GM06990 (cell line): ENCODE data around the gene MALL.
"Not testable (repeated sequence)": the region's sequence is repeated elsewhere in the genome, so short reads cannot be mapped to it uniquely, and the experiment has no call there.

Experiments used
- DNase-seq: peaks from one replicate; pipeline ENCODE4 v3.0.0-alpha.2; 2011; ENCODE audit not compliant: insufficient read length; ENCODE audit errors: extremely low read depth
- H3K27me3 ChIP-seq: replicated peaks from 2 replicates; pipeline ENCODE4 v1.6.0; 2011; ENCODE audit warnings: low read length; ENCODE audit not compliant: control insufficient read depth, insufficient read depth
- H3K36me3 ChIP-seq: 2 replicates; pipeline ENCODE4 v1.5.1; 2011; ENCODE audit warnings: low read length; ENCODE audit not compliant: control insufficient read depth, insufficient read depth
- H3K4me3 ChIP-seq: replicated peaks from 2 replicates; pipeline ENCODE4 v1.5.1; 2011; ENCODE audit warnings: low read depth, mild to moderate bottlenecking, control low read depth, low read length

Gene MALL

DNA sequence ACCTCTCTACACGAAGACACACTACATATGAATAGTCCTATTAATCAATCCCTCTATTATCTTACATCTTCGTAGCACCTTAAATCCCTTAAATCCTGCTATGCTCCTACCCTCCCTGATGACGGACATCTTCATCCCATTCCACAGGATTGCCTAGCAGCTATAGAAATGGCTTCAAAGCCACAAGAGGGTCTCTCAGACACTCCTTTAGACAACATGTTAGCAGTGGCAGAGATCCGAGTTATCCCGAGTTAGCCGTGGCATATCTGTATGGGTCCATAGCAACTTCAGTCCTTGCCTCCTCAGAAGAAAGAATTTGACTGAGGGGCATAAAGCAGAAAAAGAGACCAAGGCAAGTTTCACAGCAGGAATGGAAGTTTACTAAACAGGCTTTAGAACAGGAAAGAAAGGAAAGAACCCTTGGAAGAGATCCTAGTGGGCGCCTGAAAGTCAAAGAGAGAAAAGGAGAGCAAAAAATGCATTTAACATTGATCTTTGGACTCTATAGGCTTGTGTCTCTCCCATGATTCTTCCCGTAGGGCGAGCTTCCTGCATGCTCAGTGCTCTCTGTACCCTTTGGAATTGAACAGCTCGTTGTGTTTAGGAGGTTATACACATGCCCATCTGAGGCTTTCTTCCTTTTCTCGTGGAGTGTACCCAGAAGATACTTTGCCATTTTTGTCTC, 56.5 kb downstream of the MALL start:
- H3K27me3 ChIP-seq, DNase-seq, H3K4me3 ChIP-seq, H3K36me3 ChIP-seq: not testable (repeated sequence)

DNA sequence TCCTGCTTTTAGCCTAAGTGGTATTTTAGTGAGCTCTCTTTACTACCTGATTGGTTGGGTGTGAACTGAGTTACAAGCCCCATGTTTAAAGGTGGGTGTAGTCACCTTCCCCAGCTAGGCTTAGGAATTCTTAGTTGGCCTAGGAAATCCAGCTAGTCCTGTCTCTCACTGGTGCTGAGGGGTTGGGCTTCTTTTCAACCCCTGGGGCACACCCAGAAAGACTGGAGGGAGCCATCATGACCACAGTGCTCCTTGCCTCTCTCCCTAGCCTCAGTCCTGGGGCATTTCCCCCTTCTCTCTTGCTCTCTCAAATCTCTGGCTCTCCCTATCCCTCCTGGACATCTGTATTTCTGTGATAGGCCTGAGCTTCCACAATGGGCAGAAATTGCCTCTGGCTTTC, 57.6 kb downstream of the MALL start:
- H3K27me3 ChIP-seq, H3K4me3 ChIP-seq, H3K36me3 ChIP-seq, DNase-seq: not testable (repeated sequence)

DNA sequence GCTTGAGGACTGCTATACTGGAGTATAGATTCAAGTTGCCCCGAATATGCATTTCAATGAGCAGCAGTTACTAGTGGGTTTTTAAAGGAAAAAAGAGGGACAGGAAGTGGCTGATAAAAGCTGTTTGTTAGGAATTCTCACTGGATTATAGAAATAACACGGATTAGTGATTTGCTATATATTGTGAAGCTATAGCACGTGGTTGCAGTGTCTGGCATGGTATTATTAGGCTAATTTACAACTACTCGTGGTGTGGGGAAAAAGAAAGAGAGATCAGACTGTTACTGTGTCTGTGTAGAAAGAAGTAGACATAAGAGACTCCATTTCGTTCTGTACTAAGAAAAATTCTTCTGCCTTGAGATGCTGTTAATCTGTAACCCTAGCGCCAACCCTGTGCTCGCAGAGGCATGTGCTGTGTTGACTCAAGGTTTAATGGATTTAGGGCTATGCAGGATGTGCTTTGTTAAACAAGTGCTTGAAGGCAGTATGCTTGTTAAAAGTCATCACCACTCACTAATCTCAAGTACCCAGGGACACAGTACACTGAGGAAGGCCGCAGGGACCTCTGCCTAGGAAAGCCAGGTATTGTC, 59.7 kb downstream of the MALL start:
- H3K4me3 ChIP-seq, H3K36me3 ChIP-seq, DNase-seq, H3K27me3 ChIP-seq: not testable (repeated sequence)

DNA sequence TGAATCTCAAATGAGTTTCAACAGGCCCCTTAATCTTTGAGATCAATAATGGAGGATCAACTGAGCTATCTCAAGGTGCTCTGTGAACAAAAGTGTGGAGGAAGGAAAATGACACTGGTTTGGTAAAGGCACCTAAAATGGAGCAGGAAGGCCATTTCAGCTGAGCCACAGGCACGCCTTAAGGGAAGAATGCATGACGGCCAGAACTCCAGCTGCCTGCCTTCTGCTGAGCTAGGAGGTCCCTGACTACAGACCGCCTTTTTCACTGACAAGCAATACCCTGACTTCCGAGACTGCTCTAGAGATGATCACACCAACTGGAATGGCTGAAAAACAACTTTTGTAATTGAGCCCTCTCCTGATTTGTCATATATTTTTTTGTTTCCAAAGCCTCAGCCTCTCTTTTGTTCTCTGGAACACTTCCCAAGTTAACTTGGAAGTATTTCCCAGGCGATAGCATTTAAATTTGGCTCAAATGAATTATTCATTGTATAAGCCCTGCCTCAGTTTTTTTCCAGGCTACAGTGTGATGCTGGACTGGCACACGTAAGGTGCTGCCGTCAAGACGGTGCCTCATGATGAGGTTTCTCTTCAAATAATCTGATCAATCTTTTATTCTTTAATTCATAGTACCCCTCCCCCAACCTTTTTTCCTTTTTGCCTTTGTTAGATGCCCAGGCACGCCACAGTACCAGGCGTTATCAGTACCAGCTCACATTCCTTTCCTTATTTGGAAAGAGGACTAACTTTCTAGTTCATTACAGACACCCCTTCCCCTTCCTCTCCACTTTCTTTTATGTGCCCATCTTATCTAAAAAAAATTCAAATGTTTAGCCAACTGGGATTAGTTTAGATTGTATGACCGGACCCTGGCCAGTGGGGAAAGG, 60.9 kb downstream of the MALL start:
- DNase-seq, H3K4me3 ChIP-seq, H3K36me3 ChIP-seq, H3K27me3 ChIP-seq: not testable (repeated sequence)

DNA sequence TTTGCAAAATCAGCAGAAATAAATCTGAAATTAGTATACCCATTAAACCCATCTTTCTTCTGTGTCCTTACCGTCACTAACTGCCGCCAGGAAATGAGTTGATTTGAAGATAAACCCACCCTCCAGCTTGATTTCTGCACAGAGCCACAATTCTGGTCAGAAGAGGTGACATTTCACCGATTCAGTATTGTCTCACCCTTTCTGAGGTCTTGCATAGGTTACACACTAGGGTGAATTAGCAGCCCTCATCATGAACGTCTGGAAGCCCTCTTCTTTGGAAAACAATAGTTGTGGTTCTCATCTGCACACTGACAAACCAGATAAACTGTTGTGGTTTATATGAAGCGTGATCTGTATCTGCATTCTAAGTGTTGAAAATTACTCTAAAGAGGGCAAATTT, 61.9 kb downstream of the MALL start:
- H3K4me3 ChIP-seq = not testable (repeated sequence)

DNA sequence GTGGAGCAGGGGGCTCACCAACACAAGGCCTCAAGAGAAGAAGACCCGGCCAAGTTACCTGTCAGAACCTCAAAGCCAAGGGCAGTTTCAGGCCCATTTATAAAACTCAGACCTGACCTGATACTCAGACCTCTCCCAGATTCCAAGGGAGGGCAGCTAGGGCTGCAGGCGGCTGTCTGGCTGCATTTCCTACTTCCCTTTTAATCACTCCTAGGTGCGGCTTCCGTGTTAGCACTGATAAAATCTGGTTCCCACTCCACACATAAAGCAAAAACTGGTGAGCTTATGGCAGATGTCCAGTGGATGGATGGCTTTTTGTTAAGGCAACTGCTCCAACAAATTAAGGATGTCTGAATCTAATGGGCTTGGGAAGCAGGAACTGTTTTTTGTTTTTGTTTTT, 63.5 kb downstream of the MALL start:
- not testable (repeated sequence) for H3K27me3 ChIP-seq, DNase-seq, H3K36me3 ChIP-seq, H3K4me3 ChIP-seq

More for the DNA sequence above, 61.9 kb downstream of the MALL start:
- not testable (repeated sequence) for H3K27me3 ChIP-seq, H3K36me3 ChIP-seq, DNase-seq

DNA sequence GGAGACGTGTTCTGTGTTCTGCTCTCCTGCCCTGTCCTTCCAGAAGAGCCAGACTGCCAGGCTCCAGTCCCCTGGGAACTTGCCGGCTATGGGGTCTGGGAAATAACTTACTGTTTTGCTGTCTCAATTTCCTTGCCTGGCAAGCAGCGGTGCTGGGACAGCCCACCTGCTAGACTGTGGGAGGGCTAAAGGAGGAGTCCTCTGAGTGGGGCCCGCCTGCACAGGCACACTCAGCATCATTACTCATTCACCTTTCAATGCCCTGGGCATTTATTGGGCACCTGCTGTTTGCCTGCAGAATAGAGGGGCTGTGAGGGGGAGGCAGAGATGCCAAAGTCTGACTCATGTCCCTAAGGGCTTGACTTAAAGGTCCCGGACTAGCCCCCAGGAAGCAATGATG, 65.4 kb downstream of the MALL start:
- not testable (repeated sequence) for DNase-seq, H3K36me3 ChIP-seq, H3K27me3 ChIP-seq, H3K4me3 ChIP-seq

DNA sequence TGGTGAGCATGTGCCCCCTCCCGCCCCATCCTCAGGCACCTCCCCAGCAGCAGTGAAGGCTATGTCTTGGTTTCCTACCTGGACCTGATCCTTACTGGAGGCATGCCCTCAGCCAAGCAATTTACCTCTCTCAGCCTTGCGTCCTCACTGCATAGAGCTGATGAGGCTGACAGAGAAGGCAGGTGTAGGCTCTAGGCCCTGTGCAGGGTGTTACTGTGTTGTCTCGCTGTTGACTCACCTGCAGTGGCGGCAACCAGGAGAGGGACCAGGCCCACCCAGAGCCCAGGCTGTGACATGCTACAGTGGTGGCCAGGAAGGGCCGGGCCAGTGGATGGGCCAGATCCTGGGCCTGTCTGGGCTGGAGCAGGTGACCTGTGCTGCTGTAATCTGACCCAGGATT, 65.9 kb downstream of the MALL start:
- DNase-seq, H3K4me3 ChIP-seq, H3K36me3 ChIP-seq, H3K27me3 ChIP-seq: not testable (repeated sequence)

DNA sequence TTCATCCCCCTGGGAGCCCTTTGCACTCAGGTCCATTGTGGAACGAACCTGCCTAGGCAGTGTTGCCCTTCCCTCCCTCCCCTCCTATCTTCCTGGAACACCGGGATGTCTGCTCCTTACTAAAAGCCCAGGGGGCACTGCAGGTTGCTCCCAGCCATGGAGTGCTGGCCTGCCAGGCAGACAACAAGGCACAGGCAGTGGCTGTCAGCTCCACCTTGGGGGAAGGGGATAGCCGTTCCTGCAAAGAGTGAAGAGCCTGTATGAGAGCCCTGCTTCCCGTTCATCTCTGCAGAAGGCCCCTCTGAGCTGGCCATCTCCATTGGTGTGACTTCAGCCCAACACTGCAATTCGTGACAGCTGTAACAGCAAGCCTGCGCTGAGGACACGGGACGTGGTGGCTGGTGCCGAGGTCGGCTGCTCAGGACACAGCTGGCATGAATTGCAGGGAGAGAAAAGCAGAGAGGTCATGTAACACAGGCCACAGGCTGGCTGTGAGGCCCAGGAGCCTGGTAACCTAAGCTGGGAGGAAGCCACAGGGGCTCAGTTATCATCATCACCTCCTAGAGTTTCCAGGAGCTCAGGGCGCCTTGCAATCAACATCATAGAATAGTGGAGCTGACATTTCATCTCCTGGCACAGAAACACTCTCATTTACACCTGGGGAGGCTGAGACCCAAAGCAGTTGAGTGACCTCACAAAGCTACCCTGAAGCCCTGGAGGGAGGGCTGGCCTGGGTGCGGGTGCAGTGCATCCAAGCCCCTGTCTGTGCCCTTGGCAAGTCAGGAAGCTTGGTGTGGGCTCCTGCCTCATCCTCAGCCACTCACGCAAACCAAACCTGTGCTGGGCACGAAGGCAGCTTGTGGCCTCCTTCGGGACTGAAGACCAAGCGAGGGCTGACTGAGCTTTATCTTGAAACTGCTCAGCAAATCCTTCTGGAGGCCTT, 67.1 kb downstream of the MALL start:
- DNase-seq = not testable (repeated sequence)

DNA sequence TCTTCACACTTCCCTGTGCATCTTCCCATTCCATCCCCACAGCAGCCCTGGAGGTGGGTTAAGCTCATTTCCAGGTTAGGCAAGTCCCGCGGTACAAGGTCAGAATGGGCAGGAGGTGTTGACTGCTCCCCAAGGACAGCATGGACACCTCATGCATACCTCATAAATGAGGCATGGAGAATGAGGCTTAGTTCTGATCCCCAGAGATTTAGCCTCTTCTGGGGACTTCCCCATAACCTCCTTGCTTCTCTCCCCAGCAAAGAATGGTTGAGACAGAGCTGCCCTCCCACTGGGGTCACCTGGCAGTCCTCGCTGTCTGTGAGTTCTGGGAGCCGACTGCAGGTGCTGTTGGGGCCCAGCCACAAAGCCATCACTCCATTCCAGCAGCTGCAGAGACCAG, 68.4 kb downstream of the MALL start:
- not testable (repeated sequence) for DNase-seq, H3K36me3 ChIP-seq, H3K4me3 ChIP-seq, H3K27me3 ChIP-seq

More for the DNA sequence above, 67.1 kb downstream of the MALL start:
- H3K36me3 ChIP-seq, H3K27me3 ChIP-seq, H3K4me3 ChIP-seq: not testable (repeated sequence)

DNA sequence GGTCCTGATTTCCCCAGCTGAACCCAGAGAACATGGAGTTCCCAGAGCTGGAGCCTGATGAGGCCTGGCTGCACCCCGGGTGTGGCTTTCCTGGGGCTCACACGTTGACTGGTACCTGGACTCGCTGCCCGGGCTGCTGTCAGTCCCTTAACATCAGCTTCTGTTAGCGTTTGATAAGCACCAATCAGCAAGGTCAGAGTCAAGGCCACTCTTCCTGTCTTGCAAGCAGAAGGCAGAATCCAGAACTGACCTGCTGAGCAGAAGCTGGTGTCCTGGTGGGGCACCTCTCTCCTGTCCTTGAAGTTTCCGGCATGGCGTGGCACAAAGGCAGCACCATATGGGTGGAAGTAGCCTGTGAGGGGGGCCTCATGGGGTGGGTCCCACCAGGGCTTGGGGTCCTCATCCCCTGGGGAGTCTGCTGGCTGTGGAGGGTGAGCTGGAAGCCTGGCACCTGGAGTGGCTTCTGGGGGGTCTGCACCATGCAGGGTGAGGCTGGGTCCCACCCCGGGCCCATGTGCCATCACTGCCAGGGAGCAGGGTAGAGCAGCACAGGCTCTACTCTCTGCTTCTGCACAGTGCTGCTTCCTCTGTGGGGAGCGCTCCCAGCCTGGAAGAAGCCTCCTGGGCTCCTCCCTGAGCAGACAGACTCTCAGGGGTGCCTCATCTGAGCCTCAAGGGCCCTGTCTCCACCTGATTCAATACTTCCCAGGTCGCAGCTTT, 73.5 kb downstream of the MALL start:
- H3K4me3 ChIP-seq, DNase-seq, H3K36me3 ChIP-seq, H3K27me3 ChIP-seq: not testable (repeated sequence)

DNA sequence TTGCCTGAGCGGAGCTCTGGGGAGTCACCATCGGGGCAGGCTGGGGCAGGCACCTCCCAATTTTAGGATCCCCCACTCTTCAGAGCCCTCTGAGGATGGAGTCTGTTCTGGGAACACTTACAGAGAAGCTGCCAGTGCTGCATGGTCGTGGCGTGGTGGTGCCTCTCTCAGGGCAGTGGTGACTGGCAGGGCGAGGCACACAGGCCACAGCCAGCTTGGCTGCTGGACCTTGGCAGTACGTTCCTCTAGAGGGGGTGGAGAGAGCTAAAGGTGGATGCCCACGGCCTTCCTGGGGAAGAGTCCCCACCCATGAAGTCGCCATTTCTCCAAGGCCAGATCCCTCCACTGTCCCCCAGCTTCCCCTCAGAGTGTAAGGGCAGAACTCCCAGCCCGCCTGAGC, 78.3 kb downstream of the MALL start:
- H3K27me3 ChIP-seq, DNase-seq, H3K36me3 ChIP-seq, H3K4me3 ChIP-seq: not testable (repeated sequence)

DNA sequence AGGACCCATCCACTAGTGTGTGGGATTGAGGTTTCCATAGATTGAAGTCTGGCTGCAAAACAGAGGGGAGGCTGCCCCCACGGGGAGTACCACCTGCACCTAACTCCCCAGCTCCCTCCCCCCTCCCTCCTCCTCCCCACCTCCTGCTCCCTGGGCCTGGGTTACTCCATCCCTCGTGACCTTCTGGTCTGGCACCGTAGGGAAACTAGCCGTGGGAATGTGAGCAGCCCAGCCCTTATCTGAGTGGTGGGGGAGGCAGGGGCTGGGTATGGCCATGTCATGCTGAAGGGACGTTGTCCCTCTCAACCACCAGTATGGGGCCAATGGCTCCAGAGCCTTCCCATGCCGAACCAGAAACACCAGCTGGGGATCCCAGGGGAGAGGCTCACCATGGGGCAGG, 80.2 kb downstream of the MALL start:
- not testable (repeated sequence) for DNase-seq, H3K36me3 ChIP-seq, H3K4me3 ChIP-seq, H3K27me3 ChIP-seq
